Measurements from ENCODE around the gene GALNT10. TPM values are rescaled to one million over a fixed set of nuclear protein-coding genes. Genes with fewer than 3 reads are reported as not detected.

Gene GALNT10
- total RNA-seq, 1 donor from 2014 or later: 31.8 TPM

Other genes with a start within 250 kb of the GALNT10 start
- 20.5 TPM for gene FAM114A2, start 151.8 kb upstream of the GALNT10 start, total RNA-seq (ENCODE audit: insufficient read depth, low replicate concordance)
- 38.0 TPM for gene MFAP3, start 151.8 kb upstream of the GALNT10 start, total RNA-seq (ENCODE audit: insufficient read depth, low replicate concordance)

All from umbilical cord (tissue), 1 donor.